ENCODE measurements around the gene ATP1A4. TPM values are rescaled to one million over a fixed set of nuclear protein-coding genes. Genes with fewer than 3 reads are reported as not detected.

The ATP1A4 gene
- total RNA-seq, 4 donors from 2014 or later = 0.57 TPM; not detected in 3

DNA sequence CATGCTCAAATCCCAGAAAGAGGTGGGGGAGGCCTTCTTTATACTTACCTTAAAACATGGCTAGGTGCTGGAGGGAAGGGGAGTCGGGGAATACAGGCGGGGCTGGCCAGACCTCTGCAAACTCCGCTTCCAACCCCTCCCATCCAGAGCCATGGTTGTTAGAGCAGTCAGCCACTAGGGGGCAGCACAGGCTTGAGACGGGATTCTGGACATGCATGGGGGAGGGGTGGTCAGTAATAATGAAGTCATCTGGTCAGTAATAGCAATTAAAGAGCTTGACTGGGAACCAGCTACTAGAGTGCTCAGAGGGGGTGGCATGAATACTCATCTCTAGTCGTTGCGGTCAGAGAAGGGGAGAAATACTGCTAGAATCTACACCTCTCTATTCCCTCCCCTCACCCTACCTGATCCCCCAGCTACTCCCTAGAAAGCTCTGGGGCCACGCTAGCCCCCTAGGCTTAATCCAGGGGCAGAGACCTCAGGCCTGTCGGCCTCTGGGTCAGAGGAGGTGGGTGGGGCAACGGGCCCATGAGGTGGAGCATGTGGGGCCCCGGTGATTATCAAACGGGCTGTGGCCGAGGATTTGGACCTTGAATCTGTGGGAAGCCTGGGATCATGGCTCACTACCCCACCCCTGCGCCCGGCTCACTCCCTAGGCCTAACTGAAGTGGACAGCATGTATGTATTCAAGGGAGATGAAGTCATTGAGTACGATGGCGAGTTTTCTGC, 41.9 kb downstream of the ATP1A4 start:
- Histone ChIP-seq H3K27ac (no peak overlapping the region), H3K4me1 (peaks cover 0 to 11% (median 2%) of the 10 kb centered on the region in 4 donors), H3K27me3 (no peaks in the 10 kb centered on the region), H3K4me3 (no peak overlapping the region), H3K9me3 (no peaks in the 10 kb centered on the region), H3K36me3 (no peaks in the 10 kb centered on the region)
- DNase-seq = peak; percentile 83 to 91 (median 87)
- TF ChIP-seq POLR2A (IDR thresholded peaks at IDR 0.05) = no peak
- TF ChIP-seq, protein P1, sequence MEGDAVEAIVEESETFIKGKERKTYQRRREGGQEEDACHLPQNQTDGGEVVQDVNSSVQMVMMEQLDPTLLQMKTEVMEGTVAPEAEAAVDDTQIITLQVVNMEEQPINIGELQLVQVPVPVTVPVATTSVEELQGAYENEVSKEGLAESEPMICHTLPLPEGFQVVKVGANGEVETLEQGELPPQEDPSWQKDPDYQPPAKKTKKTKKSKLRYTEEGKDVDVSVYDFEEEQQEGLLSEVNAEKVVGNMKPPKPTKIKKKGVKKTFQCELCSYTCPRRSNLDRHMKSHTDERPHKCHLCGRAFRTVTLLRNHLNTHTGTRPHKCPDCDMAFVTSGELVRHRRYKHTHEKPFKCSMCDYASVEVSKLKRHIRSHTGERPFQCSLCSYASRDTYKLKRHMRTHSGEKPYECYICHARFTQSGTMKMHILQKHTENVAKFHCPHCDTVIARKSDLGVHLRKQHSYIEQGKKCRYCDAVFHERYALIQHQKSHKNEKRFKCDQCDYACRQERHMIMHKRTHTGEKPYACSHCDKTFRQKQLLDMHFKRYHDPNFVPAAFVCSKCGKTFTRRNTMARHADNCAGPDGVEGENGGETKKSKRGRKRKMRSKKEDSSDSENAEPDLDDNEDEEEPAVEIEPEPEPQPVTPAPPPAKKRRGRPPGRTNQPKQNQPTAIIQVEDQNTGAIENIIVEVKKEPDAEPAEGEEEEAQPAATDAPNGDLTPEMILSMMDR (IDR thresholded peaks at IDR 0.05) = peak; percentile 93 to 98 (median 98)

DNA sequence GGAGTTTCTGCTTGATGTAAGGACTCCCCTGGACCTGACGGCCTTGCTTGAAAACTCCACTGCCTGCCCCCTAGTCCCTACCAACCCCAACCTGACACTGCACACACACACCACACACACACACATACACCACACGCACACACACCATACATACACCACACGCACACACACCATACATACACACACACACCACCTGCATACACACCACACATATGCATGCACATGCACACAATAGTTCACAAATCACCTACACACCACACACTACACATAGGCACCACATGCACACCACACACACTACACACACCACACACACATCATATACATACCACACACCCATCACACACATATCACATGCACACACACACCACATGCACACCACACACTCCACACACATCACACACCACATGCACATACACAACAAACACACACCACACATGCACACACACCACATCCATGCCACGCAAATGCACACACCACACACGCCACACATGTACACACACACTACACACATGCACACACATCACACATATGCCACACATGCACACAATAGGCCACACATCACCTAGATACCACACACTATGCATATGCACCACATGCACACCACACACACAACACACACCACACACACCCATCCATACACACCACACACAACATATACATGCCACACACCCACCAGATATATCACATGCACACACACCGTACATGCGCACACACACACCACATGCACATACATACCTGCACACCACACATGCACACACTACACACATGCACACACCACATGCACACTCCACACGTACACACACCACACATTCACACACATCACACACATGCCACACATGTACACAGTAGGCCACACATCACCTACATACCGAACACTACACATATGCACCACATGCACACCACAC, 42.7 kb downstream of the ATP1A4 start:
- Histone ChIP-seq H3K9me3 (no peaks in the 10 kb centered on the region), H3K4me1 (peaks cover 0 to 11% (median 2%) of the 10 kb centered on the region in 4 donors), H3K27ac (no peak overlapping the region), H3K4me3 (no peak overlapping the region), H3K36me3 (no peaks in the 10 kb centered on the region), H3K27me3 (no peaks in the 10 kb centered on the region)
- no peak for TF ChIP-seq POLR2A (IDR thresholded peaks at IDR 0.05)
- TF ChIP-seq, protein P1 (IDR thresholded peaks at IDR 0.05) = no peak
- DNase-seq = no peak

DNA sequence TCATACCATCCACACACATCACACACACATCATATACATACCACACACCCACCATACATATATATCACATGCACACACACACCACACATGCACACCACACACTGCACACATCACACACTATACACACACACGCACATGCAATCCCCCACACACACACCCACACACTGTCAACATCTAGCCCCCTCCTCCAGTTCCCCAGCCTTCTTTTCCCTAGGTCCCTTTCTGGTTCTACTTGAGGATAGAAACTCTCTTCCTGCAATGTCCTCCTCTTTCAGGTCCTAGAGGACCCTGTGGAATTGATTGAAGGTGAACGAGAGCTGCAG, 43.3 kb downstream of the ATP1A4 start:
- TF ChIP-seq, protein P1 (IDR thresholded peaks at IDR 0.05) = no peak
- TF ChIP-seq POLR2A (IDR thresholded peaks at IDR 0.05) = no peak

DNA sequence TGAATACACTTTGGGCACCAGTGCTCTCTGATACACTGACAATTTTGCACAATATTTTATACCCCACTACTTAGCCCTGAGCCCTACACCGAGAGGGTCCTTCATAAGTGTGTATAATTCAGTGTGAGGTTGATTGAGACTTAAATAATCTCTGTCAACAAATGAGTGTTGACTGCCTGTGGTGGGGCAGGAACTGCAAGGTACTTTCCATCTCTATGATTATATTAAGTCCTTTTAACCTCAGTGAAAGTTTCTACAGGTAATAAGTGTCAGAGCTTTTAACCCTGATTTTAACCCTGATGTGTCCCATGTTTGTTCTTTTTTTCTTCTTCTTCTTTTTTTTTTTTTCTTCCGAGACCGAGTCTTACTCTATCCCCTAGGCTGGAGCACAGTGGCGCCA, 44.7 kb downstream of the ATP1A4 start:
- TF ChIP-seq, protein P1 (IDR thresholded peaks at IDR 0.05) = no peak
- TF ChIP-seq POLR2A (IDR thresholded peaks at IDR 0.05) = no peak

More for the DNA sequence above, 43.3 kb downstream of the ATP1A4 start:
- H3K4me1 ChIP-seq = peaks cover 0 to 11% (median 2%) of the 10 kb centered on the region in 4 donors
- H3K27me3 ChIP-seq = no peaks in the 10 kb centered on the region
- H3K36me3 ChIP-seq = no peaks in the 10 kb centered on the region
- no peaks in the 10 kb centered on the region for H3K9me3 ChIP-seq
- H3K27ac ChIP-seq = no peak overlapping the region
- DNase-seq = no peak
- no peak overlapping the region for H3K4me3 ChIP-seq

DNA sequence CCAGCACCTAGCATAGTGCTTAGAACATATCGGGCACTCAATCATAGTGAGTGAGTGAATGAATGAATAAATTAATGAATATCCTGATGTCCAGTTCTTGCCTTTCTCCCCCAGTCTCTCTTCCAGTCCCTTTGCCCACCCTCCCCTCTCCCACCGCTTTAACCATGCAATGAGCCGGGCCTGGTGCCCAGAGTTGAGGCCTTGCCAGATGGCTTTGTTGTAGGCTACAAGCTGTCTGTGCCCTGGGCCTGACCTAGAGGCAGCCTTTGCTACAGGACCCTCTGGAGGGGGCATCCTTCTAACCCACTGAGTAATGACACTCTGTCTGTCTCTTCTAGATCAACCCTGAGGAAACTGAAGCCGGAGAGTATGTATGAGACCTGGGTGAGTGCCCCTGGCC, 45.8 kb downstream of the ATP1A4 start:
- H3K36me3 ChIP-seq = no peaks in the 10 kb centered on the region
- peaks cover 0 to 11% (median 2%) of the 10 kb centered on the region in 4 donors for H3K4me1 ChIP-seq
- H3K9me3 ChIP-seq = no peaks in the 10 kb centered on the region
- TF ChIP-seq POLR2A (IDR thresholded peaks at IDR 0.05) = no peak
- TF ChIP-seq, protein P1 (IDR thresholded peaks at IDR 0.05) = no peak
- H3K4me3 ChIP-seq = no peak overlapping the region
- H3K27me3 ChIP-seq = no peaks in the 10 kb centered on the region
- no peak overlapping the region for H3K27ac ChIP-seq
- no peak for DNase-seq

More for the DNA sequence above, 44.7 kb downstream of the ATP1A4 start:
- DNase-seq = no peak
- Histone ChIP-seq H3K9me3 (no peaks in the 10 kb centered on the region), H3K27ac (no peak overlapping the region), H3K4me1 (peaks cover 0 to 11% (median 2%) of the 10 kb centered on the region in 4 donors), H3K27me3 (no peaks in the 10 kb centered on the region), H3K36me3 (no peaks in the 10 kb centered on the region), H3K4me3 (no peak overlapping the region)
